Measurements from ENCODE around the gene C18orf54. TPM values are rescaled to one million over a fixed set of nuclear protein-coding genes. Genes with fewer than 3 reads are reported as not detected.

C18orf54 gene
- total and polyA plus RNA-seq, 2 of the 4 experiments (the other 2 are of a cell fraction): 2.2 to 3.0 TPM

DNA sequence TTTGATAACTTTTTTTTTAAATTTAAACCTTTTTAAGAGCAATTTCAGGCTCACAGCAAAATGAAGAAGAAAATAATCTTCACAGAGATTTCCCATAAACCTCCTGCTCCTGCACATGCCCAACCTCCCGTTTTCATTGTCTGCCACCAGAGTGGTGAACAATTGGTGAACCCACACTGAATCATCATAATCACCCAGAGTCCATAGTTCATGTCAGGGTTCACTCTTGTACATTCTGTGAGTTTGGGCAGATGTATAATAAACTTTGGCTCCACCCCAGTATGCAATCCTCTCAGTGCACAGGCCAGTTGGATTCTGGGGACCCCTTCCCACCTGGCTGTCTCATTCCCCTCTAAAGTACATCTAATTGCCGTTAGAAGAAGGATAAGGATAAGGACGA is 24.4 kb downstream of the C18orf54 start:
- H2BK120ac ChIP-seq (ENCODE audit: low read depth, low read length): no peak overlapping the region
- no peaks in the 10 kb centered on the region for H3K4me1 ChIP-seq (ENCODE audit: control insufficient read depth, insufficient read depth, low read length)
- H3K4ac ChIP-seq (ENCODE audit: low read depth, low read length): no peak overlapping the region
- no peak overlapping the region for H3K23ac ChIP-seq (ENCODE audit: low read depth, low read length)
- no peaks in the 10 kb centered on the region for H3K79me1 ChIP-seq (ENCODE audit: low read depth in 1 of 2, low read length in 2 of 2)
- no peak overlapping the region for H2AK9ac ChIP-seq (replicated peaks; ENCODE audit: low read depth, low read length, poor library complexity)
- in situ Hi-C loops (cut with MboI; ENCODE audit: low sequenced_read_pairs) (loop anchor here (10.0 kb wide), 1 partner anchor 593 kb away; no protein-coding TSS in a partner anchor), dilution Hi-C loops (cut with HindIII; ENCODE audit: low sequenced_read_pairs, unreplicated experiment) (no loop called here), intact Hi-C loops (cut with micrococcal nuclease) (no loop called here)
- no peaks in the 10 kb centered on the region for H3K9me1 ChIP-seq (ENCODE audit: insufficient read depth, low read length)
- no peak overlapping the region for H3K9ac ChIP-seq (ENCODE audit: low read depth, low read length)
- H2BK20ac ChIP-seq (ENCODE audit: low read depth, low read length): no peak overlapping the region
- no peak overlapping the region for H3K56ac ChIP-seq (ENCODE audit: extremely low read depth, insufficient read depth, low read length)
- DNase-seq (no peak), ATAC-seq (ENCODE audit: low read depth) (no peak)
- no peak overlapping the region for H4K8ac ChIP-seq (ENCODE audit: low read depth in 2 of 2, low read length in 2 of 2)
- BruUV-seq (replicated peaks): no TSS peak
- no CpG with 5 or more reads among the region's 3 CpGs for WGBS, 2 experiments (ENCODE audit: extremely low coverage in 2 of 2, insufficient read length in 1 of 2)
- no peak overlapping the region for H3K4me2 ChIP-seq (ENCODE audit: low read depth, low read length)
- H2AFZ ChIP-seq (replicated peaks; ENCODE audit: low read length, poor library complexity): no peak overlapping the region
- no peak overlapping the region for H3K18ac ChIP-seq (ENCODE audit: low read depth, low read length)
- TF ChIP-seq, protein P1, sequence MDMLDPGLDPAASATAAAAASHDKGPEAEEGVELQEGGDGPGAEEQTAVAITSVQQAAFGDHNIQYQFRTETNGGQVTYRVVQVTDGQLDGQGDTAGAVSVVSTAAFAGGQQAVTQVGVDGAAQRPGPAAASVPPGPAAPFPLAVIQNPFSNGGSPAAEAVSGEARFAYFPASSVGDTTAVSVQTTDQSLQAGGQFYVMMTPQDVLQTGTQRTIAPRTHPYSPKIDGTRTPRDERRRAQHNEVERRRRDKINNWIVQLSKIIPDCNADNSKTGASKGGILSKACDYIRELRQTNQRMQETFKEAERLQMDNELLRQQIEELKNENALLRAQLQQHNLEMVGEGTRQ (IDR thresholded peaks at IDR 0.05; ENCODE audit: low read depth, low read length): no peak
- TF ChIP-seq MAZ (IDR thresholded peaks at IDR 0.05; ENCODE audit: borderline replicate concordance, low read depth, low read length) (no peak), FOS (IDR thresholded peaks at IDR 0.05; ENCODE audit: low read depth, low read length) (no peak), POLR2A (IDR thresholded peaks at IDR 0.05; ENCODE audit: low read depth, low read length) (no peak), MAFK (IDR thresholded peaks at IDR 0.05; ENCODE audit: low read depth, low read length) (no peak), RAD21 (IDR thresholded peaks at IDR 0.05; ENCODE audit: low read length) (no peak), RFX5 (IDR thresholded peaks at IDR 0.05; ENCODE audit: low read depth, low read length) (no peak), SMC3 (IDR thresholded peaks at IDR 0.05; ENCODE audit: low read depth, low read length) (no peak), MXI1 (IDR thresholded peaks at IDR 0.05; ENCODE audit: borderline replicate concordance, low read depth, low read length) (no peak), RCOR1 (IDR thresholded peaks at IDR 0.05; ENCODE audit: insufficient replicate concordance, low read length) (no peak), CEBPB (IDR thresholded peaks at IDR 0.05; ENCODE audit: low read depth, low read length) (no peak), CHD1 (IDR thresholded peaks at IDR 0.05; ENCODE audit: low read depth, low read length) (no peak), BHLHE40 (IDR thresholded peaks at IDR 0.05; ENCODE audit: low read depth, low read length) (no peak), NFE2L2 (IDR thresholded peaks at IDR 0.05; ENCODE audit: low read depth, low read length) (no peak)
- TF ChIP-seq, protein P2, sequence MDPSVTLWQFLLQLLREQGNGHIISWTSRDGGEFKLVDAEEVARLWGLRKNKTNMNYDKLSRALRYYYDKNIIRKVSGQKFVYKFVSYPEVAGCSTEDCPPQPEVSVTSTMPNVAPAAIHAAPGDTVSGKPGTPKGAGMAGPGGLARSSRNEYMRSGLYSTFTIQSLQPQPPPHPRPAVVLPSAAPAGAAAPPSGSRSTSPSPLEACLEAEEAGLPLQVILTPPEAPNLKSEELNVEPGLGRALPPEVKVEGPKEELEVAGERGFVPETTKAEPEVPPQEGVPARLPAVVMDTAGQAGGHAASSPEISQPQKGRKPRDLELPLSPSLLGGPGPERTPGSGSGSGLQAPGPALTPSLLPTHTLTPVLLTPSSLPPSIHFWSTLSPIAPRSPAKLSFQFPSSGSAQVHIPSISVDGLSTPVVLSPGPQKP (IDR thresholded peaks at IDR 0.05; ENCODE audit: borderline replicate concordance, low read depth, low read length): no peak
- TF ChIP-seq, protein P3, sequence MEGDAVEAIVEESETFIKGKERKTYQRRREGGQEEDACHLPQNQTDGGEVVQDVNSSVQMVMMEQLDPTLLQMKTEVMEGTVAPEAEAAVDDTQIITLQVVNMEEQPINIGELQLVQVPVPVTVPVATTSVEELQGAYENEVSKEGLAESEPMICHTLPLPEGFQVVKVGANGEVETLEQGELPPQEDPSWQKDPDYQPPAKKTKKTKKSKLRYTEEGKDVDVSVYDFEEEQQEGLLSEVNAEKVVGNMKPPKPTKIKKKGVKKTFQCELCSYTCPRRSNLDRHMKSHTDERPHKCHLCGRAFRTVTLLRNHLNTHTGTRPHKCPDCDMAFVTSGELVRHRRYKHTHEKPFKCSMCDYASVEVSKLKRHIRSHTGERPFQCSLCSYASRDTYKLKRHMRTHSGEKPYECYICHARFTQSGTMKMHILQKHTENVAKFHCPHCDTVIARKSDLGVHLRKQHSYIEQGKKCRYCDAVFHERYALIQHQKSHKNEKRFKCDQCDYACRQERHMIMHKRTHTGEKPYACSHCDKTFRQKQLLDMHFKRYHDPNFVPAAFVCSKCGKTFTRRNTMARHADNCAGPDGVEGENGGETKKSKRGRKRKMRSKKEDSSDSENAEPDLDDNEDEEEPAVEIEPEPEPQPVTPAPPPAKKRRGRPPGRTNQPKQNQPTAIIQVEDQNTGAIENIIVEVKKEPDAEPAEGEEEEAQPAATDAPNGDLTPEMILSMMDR (conservative IDR thresholded peaks at IDR 0.05; ENCODE audit: low read depth, low read length): no peak
- no peak overlapping the region for H4K91ac ChIP-seq (ENCODE audit: insufficient read depth, low read depth, low read length)
- ChIA-PET POLR2A (ENCODE audit: unreplicated experiment) (no interaction called here), CTCF (no interaction called here)
- no peak overlapping the region for H2AK5ac ChIP-seq (ENCODE audit: low read depth, low read length)
- no peak overlapping the region for H4K5ac ChIP-seq (ENCODE audit: low read depth, low read length)
- H3K9me3 ChIP-seq (ENCODE audit: control insufficient read depth, insufficient read depth, low read length): no peaks in the 10 kb centered on the region
- no peaks in the 10 kb centered on the region for H3K36me3 ChIP-seq (ENCODE audit: control insufficient read depth, insufficient read depth, low read length)
- no peak overlapping the region for H2BK15ac ChIP-seq (ENCODE audit: low read depth, low read length)
- H3K14ac ChIP-seq (replicated peaks; ENCODE audit: low read depth, low read length): no peak overlapping the region
- H3K27me3 ChIP-seq (ENCODE audit: control insufficient read depth, insufficient read depth, low read length): no peaks in the 10 kb centered on the region
- H3K27ac ChIP-seq (ENCODE audit: insufficient read depth, low read length): no peak overlapping the region
- H4K20me1 ChIP-seq (ENCODE audit: insufficient read depth, low read length): no peaks in the 10 kb centered on the region
- H2BK5ac ChIP-seq (ENCODE audit: low read depth, low read length, poor library complexity, severe bottlenecking): no peak overlapping the region
- no peak overlapping the region for H3K4me3 ChIP-seq (ENCODE audit: insufficient read depth, low read depth, low read length)
